OCI-LY7 (cell line): ENCODE data around the gene CCDC57.

Experiments used
- EZH2phosphoT487 ChIP-seq: fragments of 200-600 bp; sonication (generic); IDR thresholded peaks from 2 replicates; pipeline ENCODE4 v1.6.1; 2018; ENCODE audit warnings: low read depth, borderline replicate concordance, mild to moderate bottlenecking, mixed run types, antibody characterized with exemption, low read length, moderate library complexity, mixed read lengths
- TF ChIP-seq, protein P1 (sequence below): fragments of 200-600 bp; sonication (generic); conservative IDR thresholded peaks from 2 replicates; pipeline ENCODE4 v1.5.1; 2014; ENCODE audit warnings: mild to moderate bottlenecking, antibody characterized with exemption, low read length, moderate library complexity, mixed read lengths

DNA sequence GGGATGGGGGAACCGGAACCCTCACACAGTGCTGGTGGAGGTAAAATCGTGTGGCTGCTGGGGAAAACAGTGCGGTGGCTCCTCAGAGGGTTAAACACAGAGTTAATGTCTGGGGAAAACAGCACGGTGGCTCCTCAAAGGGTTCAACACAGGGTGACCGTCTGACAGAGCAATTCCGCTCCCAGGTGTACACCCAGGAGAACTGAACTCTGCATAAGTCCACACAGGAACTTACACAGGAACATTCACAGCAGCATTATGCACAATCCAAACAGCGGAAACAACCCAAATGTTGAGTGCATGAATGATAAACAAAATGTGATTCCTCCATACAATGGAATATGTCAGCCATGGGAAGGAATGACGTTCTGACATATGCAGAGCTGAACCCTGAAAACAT lies 51.4 kb downstream of the CCDC57 start:
- TF ChIP-seq, protein P1, sequence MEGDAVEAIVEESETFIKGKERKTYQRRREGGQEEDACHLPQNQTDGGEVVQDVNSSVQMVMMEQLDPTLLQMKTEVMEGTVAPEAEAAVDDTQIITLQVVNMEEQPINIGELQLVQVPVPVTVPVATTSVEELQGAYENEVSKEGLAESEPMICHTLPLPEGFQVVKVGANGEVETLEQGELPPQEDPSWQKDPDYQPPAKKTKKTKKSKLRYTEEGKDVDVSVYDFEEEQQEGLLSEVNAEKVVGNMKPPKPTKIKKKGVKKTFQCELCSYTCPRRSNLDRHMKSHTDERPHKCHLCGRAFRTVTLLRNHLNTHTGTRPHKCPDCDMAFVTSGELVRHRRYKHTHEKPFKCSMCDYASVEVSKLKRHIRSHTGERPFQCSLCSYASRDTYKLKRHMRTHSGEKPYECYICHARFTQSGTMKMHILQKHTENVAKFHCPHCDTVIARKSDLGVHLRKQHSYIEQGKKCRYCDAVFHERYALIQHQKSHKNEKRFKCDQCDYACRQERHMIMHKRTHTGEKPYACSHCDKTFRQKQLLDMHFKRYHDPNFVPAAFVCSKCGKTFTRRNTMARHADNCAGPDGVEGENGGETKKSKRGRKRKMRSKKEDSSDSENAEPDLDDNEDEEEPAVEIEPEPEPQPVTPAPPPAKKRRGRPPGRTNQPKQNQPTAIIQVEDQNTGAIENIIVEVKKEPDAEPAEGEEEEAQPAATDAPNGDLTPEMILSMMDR: no peak
- TF ChIP-seq EZH2phosphoT487: no peak
